GM13977 (cell line): ENCODE measurements around the gene P2RX4.

ENCODE experiments used
- DNase-seq: peaks from one replicate; pipeline ENCODE4 v3.0.0; 2012; ENCODE audit warnings: low spot score
- in situ Hi-C: fragments of 300-500 bp; cut with MboI; formaldehyde crosslinking; loops from one replicate; pipeline ENCODE4 v1.12.0; 2022; ENCODE audit warnings: low sequenced_read_pairs, low pct_unique_long_range_greater_than_20kb, mixed read lengths, inconsistent platforms; ENCODE audit not compliant: unreplicated experiment
- TF ChIP-seq, protein P1 (sequence below): IDR thresholded peaks from 2 replicates; pipeline ENCODE4 v1.5.1; 2012; ENCODE audit warnings: mild to moderate bottlenecking, control low read depth; ENCODE audit not compliant: insufficient read depth; ENCODE audit errors: extremely low read depth, missing control alignments

P2RX4 gene

DNA sequence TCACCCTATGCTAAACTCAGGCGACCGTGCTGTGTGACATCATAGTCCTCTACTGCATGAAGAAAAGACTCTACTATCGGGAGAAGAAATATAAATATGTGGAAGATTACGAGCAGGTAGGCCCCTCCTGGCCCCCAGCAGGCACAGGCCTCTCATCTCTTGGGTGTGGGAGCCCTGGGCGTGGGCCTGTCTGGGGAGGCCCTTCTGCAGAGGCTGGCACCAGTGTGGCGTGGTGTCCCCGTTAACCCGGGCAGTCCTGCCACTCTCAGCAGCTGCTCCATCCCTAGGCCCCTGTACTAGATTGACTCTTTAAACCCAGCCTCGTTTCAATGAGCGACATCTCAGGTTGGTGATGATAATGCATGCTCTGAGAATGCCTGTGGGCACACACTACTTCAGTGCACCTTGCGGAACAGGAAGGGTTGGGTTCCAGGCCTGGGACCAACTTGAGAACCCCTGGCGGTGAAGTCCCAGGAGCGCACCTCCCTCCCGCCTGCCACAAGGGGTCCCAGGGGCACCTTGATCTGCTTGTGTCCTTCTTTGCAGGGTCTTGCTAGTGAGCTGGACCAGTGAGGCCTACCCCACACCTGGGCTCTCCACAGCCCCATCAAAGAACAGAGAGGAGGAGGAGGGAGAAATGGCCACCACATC is 23.2 kb downstream of the P2RX4 start:
- no peak for DNase-seq
- TF ChIP-seq, protein P1, sequence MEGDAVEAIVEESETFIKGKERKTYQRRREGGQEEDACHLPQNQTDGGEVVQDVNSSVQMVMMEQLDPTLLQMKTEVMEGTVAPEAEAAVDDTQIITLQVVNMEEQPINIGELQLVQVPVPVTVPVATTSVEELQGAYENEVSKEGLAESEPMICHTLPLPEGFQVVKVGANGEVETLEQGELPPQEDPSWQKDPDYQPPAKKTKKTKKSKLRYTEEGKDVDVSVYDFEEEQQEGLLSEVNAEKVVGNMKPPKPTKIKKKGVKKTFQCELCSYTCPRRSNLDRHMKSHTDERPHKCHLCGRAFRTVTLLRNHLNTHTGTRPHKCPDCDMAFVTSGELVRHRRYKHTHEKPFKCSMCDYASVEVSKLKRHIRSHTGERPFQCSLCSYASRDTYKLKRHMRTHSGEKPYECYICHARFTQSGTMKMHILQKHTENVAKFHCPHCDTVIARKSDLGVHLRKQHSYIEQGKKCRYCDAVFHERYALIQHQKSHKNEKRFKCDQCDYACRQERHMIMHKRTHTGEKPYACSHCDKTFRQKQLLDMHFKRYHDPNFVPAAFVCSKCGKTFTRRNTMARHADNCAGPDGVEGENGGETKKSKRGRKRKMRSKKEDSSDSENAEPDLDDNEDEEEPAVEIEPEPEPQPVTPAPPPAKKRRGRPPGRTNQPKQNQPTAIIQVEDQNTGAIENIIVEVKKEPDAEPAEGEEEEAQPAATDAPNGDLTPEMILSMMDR: no peak
- in situ Hi-C loops: no loop called here

- DNase-seq: no peak
- TF ChIP-seq, protein P1: no peak
- in situ Hi-C loops: no loop called here
These were observed 23.7 kb downstream of the P2RX4 start for GRCh38 chr12:121233628-121234020.

DNA sequence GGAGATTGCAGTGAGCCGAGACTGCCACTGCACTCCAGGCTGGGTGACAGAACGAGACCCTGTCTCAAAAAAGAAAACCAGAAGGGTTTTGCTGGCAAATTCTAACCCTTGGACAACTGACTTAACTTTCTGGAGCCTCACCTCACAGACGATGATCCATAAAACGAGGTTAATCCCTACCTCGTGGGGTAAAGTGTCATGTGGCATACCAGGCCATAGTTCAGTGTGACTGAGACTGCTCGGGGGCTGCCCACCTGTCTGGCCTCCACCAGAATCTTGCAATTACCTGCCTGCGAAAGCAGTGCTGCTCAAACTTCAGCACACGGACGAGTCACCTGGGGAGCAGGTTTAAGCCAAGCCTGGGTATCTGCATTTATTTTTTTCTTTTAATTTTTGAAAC is 26.8 kb downstream of the P2RX4 start:
- DNase-seq: no peak
- in situ Hi-C loops: no loop called here
- TF ChIP-seq, protein P1: no peak

DNA sequence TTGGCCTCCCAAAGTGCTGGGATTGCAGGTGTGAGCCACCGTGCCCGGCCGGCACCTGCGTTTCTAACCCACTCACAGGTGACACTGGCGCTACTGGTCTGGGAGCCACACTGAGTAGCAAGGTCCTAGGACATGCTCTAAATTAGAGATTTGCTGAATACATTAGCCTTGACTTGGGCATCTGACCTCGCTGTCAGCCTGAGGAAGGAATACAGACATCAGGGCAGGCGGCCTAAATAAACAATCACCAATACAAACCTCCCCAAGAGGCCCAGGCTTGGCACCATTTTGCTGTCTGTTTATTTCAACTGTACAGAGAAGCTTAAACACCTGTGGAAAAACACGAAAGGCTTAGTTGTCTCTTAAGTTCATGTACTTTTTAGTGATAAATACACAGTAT is 27.5 kb downstream of the P2RX4 start:
- TF ChIP-seq, protein P1: no peak
- in situ Hi-C loops: no loop called here
- no peak for DNase-seq

- in situ Hi-C loops: no loop called here
- TF ChIP-seq, protein P1: no peak
- DNase-seq: no peak
These were observed 28.2 kb downstream of the P2RX4 start for GRCh38 chr12:121238086-121238485.

DNA sequence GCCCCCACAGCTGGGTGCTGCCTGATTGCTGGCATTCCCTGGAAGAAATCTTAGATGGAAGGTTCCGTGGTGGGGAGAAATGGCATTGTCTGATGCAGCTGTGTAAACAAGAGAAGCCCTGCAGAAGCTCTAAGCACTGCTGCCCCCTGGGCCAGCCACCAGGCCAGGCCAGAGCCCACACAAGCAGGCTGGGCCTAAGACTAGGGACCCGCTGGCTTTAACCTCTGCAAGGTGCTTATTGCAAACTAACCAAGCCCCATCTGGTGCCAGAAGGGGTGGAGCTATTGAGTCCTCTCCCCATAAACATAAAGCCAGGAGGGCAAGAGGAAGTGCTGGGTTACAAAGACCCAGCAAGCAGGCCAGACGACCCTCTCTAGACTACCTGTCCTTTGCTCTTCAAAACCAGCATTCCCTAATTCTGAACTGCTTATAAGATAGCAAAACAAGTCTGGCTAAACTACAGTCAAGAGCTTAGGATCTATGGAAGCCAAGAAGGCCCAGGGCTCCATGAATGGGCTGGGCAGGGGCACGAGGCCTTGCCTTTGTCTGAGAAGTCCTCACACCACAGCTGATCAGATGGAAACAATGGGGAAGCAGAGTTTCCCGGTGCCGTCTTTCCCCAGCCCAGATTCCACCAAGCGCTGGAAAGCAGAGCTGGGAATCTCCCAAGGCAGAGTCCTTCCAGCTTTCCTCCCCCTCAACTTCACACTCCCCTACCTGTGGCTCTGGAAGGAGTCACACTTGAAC is 28.8 kb downstream of the P2RX4 start:
- in situ Hi-C loops: no loop called here
- DNase-seq: no peak
- TF ChIP-seq, protein P1: no peak
